Measurements from ENCODE around the gene PAX5.

PAX5 gene

GRCh38 chr9:36950389-36950788 lies 83.7 kb downstream of the PAX5 start:
- DNase-seq: no peak

- DNase-seq: no peak
Observed at GRCh38 chr9:36949466-36949865, 84.6 kb downstream of the PAX5 start.

GRCh38 chr9:36948051-36948450 lies 86.0 kb downstream of the PAX5 start:
- no peak for DNase-seq

- no peak for DNase-seq
Observed at GRCh38 chr9:36946653-36947052, 87.4 kb downstream of the PAX5 start.

- no peak for DNase-seq
Observed at GRCh38 chr9:36945999-36946398, 88.1 kb downstream of the PAX5 start.

GRCh38 chr9:36942891-36943290 lies 91.2 kb downstream of the PAX5 start:
- no peak for DNase-seq

GRCh38 chr9:36941441-36941840 lies 92.6 kb downstream of the PAX5 start:
- no peak for DNase-seq

- no peak for DNase-seq
Observed at GRCh38 chr9:36940881-36941280, 93.2 kb downstream of the PAX5 start.

- no peak for DNase-seq
Observed at GRCh38 chr9:36940500-36940853, 93.6 kb downstream of the PAX5 start.

GRCh38 chr9:36939655-36940499 lies 94.2 kb downstream of the PAX5 start:
- no peak for DNase-seq

GRCh38 chr9:36939214-36939613 lies 94.9 kb downstream of the PAX5 start:
- no peak for DNase-seq

GRCh38 chr9:36938617-36939016 lies 95.5 kb downstream of the PAX5 start:
- no peak for DNase-seq

- no peak for DNase-seq
Observed at GRCh38 chr9:36937951-36938350, 96.1 kb downstream of the PAX5 start.

GRCh38 chr9:36937346-36937745 lies 96.7 kb downstream of the PAX5 start:
- no peak for DNase-seq

GRCh38 chr9:36936498-36936831 lies 97.6 kb downstream of the PAX5 start:
- no peak for DNase-seq

GRCh38 chr9:36935768-36936497 lies 98.1 kb downstream of the PAX5 start:
- no peak for DNase-seq

- DNase-seq: no peak
Observed at GRCh38 chr9:36935332-36935731, 98.7 kb downstream of the PAX5 start.

GRCh38 chr9:36934478-36935065 lies 99.5 kb downstream of the PAX5 start:
- DNase-seq: no peak

GRCh38 chr9:36933676-36934215 lies 100.3 kb downstream of the PAX5 start:
- DNase-seq: no peak

GRCh38 chr9:36932198-36932597 lies 101.9 kb downstream of the PAX5 start:
- DNase-seq: no peak

- DNase-seq: no peak
Observed at GRCh38 chr9:36930941-36931340, 103.1 kb downstream of the PAX5 start.

- DNase-seq: no peak
Observed at GRCh38 chr9:36929350-36929675, 104.8 kb downstream of the PAX5 start.

- no peak for DNase-seq
Observed at GRCh38 chr9:36928670-36929349, 105.3 kb downstream of the PAX5 start.

- DNase-seq: no peak
Observed at GRCh38 chr9:36928210-36928609, 105.9 kb downstream of the PAX5 start.

Measured in NCI-H748 treated with DMSO at 0.1 percent for 48 hours (cell line).